Measurements from ENCODE around the gene TNRC6C.

The TNRC6C gene

DNA sequence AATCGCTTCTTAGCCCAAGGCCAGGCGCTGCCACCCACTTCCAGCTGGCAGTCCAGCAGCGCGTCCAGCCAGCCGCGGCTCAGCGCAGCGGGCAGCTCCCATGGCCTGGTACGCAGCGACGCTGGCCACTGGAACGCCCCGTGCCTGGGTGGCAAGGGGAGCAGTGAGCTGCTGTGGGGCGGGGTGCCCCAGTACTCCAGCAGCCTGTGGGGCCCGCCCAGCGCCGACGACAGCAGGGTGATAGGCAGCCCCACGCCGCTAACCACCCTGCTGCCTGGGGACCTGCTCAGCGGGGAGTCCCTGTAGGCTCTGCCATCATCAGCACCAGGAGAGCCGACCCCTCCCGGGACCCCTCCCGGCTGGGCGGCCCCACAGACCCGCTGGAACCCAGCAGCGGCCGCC lies 146.0 kb downstream of the TNRC6C start:
- Histone ChIP-seq H3K27me3 (no peaks in the 10 kb centered on the region), H3K4me3 (ENCODE audit: low read depth, low read length) (no peak overlapping the region), H3K36me3 (peaks cover 48% of the 10 kb centered on the region), H3K4me1 (no peaks in the 10 kb centered on the region), H3K9me3 (no peaks in the 10 kb centered on the region)
- no peak for DNase-seq
- TF ChIP-seq, protein P1, sequence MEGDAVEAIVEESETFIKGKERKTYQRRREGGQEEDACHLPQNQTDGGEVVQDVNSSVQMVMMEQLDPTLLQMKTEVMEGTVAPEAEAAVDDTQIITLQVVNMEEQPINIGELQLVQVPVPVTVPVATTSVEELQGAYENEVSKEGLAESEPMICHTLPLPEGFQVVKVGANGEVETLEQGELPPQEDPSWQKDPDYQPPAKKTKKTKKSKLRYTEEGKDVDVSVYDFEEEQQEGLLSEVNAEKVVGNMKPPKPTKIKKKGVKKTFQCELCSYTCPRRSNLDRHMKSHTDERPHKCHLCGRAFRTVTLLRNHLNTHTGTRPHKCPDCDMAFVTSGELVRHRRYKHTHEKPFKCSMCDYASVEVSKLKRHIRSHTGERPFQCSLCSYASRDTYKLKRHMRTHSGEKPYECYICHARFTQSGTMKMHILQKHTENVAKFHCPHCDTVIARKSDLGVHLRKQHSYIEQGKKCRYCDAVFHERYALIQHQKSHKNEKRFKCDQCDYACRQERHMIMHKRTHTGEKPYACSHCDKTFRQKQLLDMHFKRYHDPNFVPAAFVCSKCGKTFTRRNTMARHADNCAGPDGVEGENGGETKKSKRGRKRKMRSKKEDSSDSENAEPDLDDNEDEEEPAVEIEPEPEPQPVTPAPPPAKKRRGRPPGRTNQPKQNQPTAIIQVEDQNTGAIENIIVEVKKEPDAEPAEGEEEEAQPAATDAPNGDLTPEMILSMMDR (IDR thresholded peaks at IDR 0.05; ENCODE audit: low read depth, low read length) = no peak

DNA sequence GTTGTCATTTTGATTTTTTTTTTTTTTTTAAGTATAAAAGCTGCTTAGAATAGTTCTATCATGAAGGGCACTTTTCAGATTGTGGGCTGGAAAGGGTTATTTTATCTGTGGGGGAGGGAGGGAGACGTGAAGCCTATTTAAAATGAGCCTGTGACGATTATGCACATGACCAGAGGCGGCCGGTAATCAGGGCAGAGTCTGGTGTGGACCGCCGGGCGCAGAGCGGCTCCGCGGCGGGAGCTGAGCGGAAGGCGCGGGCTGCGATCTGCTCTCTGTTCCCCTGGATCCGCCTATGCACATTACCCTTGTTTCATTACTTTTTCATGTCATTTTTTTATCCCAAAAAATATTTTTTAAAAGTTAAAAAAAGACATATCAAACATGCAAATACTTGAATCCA lies 146.6 kb downstream of the TNRC6C start:
- Histone ChIP-seq H3K4me3 (ENCODE audit: low read depth, low read length) (no peak overlapping the region), H3K9me3 (no peaks in the 10 kb centered on the region), H3K4me1 (no peaks in the 10 kb centered on the region), H3K27me3 (no peaks in the 10 kb centered on the region), H3K36me3 (peaks cover 43% of the 10 kb centered on the region)
- TF ChIP-seq, protein P1 (IDR thresholded peaks at IDR 0.05; ENCODE audit: low read depth, low read length) = no peak
- no peak for DNase-seq

DNA sequence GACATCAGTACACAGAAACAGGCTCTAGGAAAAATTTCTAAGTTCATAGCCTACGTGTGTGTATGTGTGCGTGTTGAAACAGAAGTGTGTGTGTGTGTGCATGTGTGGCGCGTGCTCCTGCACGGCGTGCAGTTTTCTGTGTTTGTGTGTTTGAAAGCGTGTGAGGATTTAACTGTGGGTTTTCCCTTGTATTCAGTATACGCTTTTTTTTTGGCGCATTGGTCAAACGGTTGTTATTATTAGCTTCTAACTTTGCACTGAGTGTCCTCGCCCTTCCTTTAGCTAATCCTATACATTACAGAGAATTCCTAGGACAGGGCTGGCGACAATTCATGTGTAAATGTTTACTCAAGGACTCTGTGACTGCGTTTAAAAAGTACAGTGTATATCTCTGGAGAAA lies 147.0 kb downstream of the TNRC6C start:
- Histone ChIP-seq H3K4me3 (ENCODE audit: low read depth, low read length) (no peak overlapping the region), H3K4me1 (no peaks in the 10 kb centered on the region), H3K9me3 (no peaks in the 10 kb centered on the region), H3K27me3 (no peaks in the 10 kb centered on the region), H3K36me3 (peaks cover 39% of the 10 kb centered on the region)
- TF ChIP-seq, protein P1 (IDR thresholded peaks at IDR 0.05; ENCODE audit: low read depth, low read length) = no peak
- no peak for DNase-seq

DNA sequence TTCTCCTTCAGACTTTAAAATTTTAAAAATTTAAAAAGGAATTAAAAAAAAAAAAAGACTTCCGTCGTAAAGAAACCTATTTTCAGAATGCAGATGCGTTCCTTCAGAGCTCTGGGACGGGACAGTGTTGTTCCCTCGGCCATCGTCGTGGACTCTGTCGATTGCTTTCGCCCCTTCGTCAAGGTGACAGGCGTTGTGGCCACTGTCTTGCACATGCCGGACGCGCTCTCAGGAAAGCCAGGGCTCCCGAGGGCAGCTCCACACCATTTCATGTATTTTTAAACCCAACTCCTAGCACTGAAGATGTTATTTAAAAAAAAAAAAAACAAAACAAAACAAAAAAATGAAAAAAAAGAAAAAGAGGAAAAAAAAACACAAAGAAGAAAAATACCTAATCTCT lies 147.7 kb downstream of the TNRC6C start:
- TF ChIP-seq, protein P1 (IDR thresholded peaks at IDR 0.05; ENCODE audit: low read depth, low read length) = no peak
- H3K27me3 ChIP-seq = no peaks in the 10 kb centered on the region
- no peaks in the 10 kb centered on the region for H3K4me1 ChIP-seq
- no peak overlapping the region for H3K4me3 ChIP-seq (ENCODE audit: low read depth, low read length)
- no peak for DNase-seq
- H3K9me3 ChIP-seq = no peaks in the 10 kb centered on the region
- H3K36me3 ChIP-seq = peaks cover 34% of the 10 kb centered on the region

DNA sequence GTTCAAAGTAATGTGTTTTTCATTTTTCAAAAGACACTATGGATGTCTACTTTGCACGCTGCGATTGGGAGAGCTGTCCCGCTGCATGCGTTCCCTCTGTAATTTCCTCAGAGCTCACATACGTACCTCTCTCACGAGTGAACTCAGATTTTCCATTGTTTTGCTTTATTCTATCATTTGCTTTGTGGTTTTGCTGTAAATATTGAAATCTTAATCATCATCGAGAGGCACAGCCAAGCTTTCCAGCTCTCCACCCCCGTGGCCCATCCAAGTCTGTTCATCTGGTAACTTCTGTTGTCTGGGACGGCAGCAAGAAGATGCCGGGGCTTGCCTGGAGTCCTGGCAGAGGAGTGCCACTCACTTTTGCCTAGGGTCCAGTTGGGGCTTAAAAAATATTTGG lies 149.0 kb downstream of the TNRC6C start:
- peaks cover 23% of the 10 kb centered on the region for H3K36me3 ChIP-seq
- H3K4me1 ChIP-seq = no peaks in the 10 kb centered on the region; the same call in 1 of the 2 replicates
- no peaks in the 10 kb centered on the region for H3K9me3 ChIP-seq
- no peaks in the 10 kb centered on the region for H3K27me3 ChIP-seq
- TF ChIP-seq, protein P1 (IDR thresholded peaks at IDR 0.05; ENCODE audit: low read depth, low read length) = no peak
- no peak for DNase-seq
- no peak overlapping the region for H3K4me3 ChIP-seq (ENCODE audit: low read depth, low read length)

DNA sequence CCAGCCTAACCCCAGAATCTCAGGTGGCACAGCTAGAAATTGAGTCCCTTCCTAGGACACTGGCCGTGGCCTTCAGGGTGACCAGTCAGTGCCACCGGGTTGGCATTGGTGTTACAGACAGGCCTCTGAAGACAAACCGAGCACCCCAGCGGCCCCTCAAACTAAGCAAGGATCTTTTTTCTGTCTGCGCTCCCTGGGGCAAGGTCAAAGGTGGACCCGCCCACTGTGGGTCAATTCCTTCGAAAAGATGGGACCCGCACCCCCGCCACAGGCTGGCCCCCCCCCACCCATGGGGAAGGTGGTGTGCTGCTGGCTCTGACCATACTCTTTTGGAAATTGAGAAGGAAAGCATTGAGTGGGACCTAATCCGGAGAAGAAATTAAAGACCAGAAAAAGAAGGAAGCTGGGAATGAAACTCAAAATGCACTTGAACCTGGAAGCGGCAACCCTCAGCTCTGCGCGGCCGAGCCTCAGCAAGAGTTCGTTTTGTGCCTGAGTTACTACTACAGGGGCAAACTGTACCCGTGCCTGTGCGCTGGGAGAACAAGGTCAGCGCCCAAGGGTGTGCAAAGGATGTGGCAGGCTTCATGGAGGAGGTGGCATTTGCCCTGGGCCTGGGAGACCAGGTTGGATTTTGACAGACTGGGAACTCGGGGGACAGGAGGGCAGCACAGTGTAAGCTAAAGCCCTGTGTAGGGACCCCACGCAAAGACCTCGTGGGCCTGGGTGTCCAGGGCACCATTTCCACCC lies 149.6 kb downstream of the TNRC6C start:
- no peaks in the 10 kb centered on the region for H3K27me3 ChIP-seq
- H3K4me1 ChIP-seq = peaks cover 5% of the 10 kb centered on the region
- no peak for DNase-seq
- H3K36me3 ChIP-seq = peaks cover 16% of the 10 kb centered on the region
- no peaks in the 10 kb centered on the region for H3K9me3 ChIP-seq
- TF ChIP-seq, protein P1 (IDR thresholded peaks at IDR 0.05; ENCODE audit: low read depth, low read length) = no peak
- H3K4me3 ChIP-seq (ENCODE audit: low read depth, low read length) = no peak overlapping the region
